Keratinocyte (primary cell): Measurements from ENCODE around the gene SORBS1.

ENCODE experiments used
- EZH2 ChIP-seq: IDR thresholded peaks from one replicate; pipeline ENCODE4 v1.6.1; 2012; ENCODE audit warnings: inconsistent platforms, mild to moderate bottlenecking, low read length, moderate library complexity
- TF ChIP-seq, protein P1 (sequence below), 3 experiments: IDR thresholded peaks in 1 of 3; conservative IDR thresholded peaks in 1 of 3; optimal IDR thresholded peaks in 1 of 3; 2 replicates in 2 of 3; 3 replicates in 1 of 3; pipeline versions ENCODE3 to v1.5.1; 2011; ENCODE audit warnings: low read length in 3 of 3, mild to moderate bottlenecking in 3 of 3, moderate library complexity in 2 of 3, control low read depth in 1 of 3, inconsistent platforms in 1 of 3; ENCODE audit not compliant: insufficient read depth in 2 of 3; ENCODE audit errors: extremely low read depth in 1 of 3

DNA sequence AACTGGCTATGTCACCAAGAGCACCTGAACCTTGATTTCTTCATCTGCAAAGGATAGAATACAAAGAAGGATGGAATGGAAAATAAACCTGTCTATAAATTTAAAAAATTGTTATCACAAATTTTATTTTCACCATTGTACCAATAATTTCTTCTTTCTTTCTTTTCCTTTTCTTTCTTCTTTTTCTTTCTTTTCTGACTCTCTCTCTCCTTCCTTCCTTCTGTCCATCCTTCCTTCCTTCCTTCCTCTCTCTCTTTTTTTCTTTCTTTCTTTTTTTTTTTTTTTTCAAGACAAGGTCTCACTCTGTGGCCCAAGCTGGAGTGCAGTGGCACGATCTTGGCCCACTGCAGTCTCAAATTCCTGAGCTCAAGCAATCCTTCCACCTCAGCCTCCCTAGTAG, 36.6 kb upstream of the SORBS1 start:
- TF ChIP-seq, protein P1, sequence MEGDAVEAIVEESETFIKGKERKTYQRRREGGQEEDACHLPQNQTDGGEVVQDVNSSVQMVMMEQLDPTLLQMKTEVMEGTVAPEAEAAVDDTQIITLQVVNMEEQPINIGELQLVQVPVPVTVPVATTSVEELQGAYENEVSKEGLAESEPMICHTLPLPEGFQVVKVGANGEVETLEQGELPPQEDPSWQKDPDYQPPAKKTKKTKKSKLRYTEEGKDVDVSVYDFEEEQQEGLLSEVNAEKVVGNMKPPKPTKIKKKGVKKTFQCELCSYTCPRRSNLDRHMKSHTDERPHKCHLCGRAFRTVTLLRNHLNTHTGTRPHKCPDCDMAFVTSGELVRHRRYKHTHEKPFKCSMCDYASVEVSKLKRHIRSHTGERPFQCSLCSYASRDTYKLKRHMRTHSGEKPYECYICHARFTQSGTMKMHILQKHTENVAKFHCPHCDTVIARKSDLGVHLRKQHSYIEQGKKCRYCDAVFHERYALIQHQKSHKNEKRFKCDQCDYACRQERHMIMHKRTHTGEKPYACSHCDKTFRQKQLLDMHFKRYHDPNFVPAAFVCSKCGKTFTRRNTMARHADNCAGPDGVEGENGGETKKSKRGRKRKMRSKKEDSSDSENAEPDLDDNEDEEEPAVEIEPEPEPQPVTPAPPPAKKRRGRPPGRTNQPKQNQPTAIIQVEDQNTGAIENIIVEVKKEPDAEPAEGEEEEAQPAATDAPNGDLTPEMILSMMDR (optimal IDR thresholded peaks at IDR 0.05 in 1 of 3, IDR thresholded peaks at IDR 0.05 in 1 of 3, conservative IDR thresholded peaks at IDR 0.05 in 1 of 3; ENCODE audit: extremely low read depth in 1 of 3, insufficient read depth in 2 of 3, low read length in 3 of 3) = no peak
- no peak for TF ChIP-seq EZH2
